Trophoblast cell (in vitro differentiated cells and primary cell): Measurements from ENCODE around the gene BMAL1.

Source experiments
- DNase-seq, 2 donors: peaks; one replicate each; pipeline ENCODE4 v3.0.0-alpha.2; 2016
- H2AFZ ChIP-seq: 2 replicates; pipeline ENCODE4 v1.6.1; 2013; ENCODE audit warnings: low read length, moderate library complexity, mild to moderate bottlenecking; ENCODE audit not compliant: insufficient read depth, poor library complexity
- H2AK5ac ChIP-seq: 2 replicates; pipeline ENCODE4 v1.6.1; 2013; ENCODE audit warnings: mild to moderate bottlenecking, low read length
- H2BK120ac ChIP-seq: 2 replicates; pipeline ENCODE4 v1.6.1; 2013; ENCODE audit warnings: low read length, mild to moderate bottlenecking, moderate library complexity; ENCODE audit not compliant: insufficient read depth, poor library complexity
- H2BK12ac ChIP-seq: 2 replicates; pipeline ENCODE4 v1.6.1; 2013; ENCODE audit warnings: mild to moderate bottlenecking, low read length, moderate library complexity
- H2BK5ac ChIP-seq: 2 replicates; pipeline ENCODE4 v1.6.1; 2013; ENCODE audit warnings: low read length, low read depth, moderate library complexity, mild to moderate bottlenecking; ENCODE audit not compliant: poor library complexity
- H3K14ac ChIP-seq: 2 replicates; pipeline ENCODE4 v1.6.1; 2013; ENCODE audit warnings: mild to moderate bottlenecking, low read length
- H3K18ac ChIP-seq: 2 replicates; pipeline ENCODE4 v1.6.1; 2013; ENCODE audit warnings: mild to moderate bottlenecking, low read length
- H3K23ac ChIP-seq: 2 replicates; pipeline ENCODE4 v1.6.1; 2013; ENCODE audit warnings: low read length
- H3K27ac ChIP-seq: 2 replicates; pipeline ENCODE4 v1.5.1; 2013; ENCODE audit warnings: low read depth, mild to moderate bottlenecking, inconsistent platforms, low read length, moderate library complexity
- H3K27me3 ChIP-seq: 2 replicates; pipeline ENCODE4 v1.6.1; 2013; ENCODE audit warnings: inconsistent platforms, mild to moderate bottlenecking, low read length, moderate library complexity; ENCODE audit not compliant: insufficient read depth
- H3K36me3 ChIP-seq, 2 experiments: 1 replicate in 1 of 2; 2 replicates in 1 of 2; pipeline ENCODE4 v1.6.1; 2013; ENCODE audit warnings: low read length in 2 of 2, mild to moderate bottlenecking in 2 of 2, moderate library complexity in 1 of 2; ENCODE audit not compliant: insufficient read depth in 2 of 2, control insufficient read depth in 1 of 2
- H3K4ac ChIP-seq: 2 replicates; pipeline ENCODE4 v1.6.1; 2013; ENCODE audit warnings: low read depth, mild to moderate bottlenecking, low read length, moderate library complexity
- H3K4me1 ChIP-seq, 2 experiments: 1 replicate in 1 of 2; 2 replicates in 1 of 2; pipeline ENCODE4 v1.6.1; 2013; ENCODE audit warnings: low read length in 2 of 2, mild to moderate bottlenecking in 2 of 2, moderate library complexity in 1 of 2; ENCODE audit not compliant: insufficient read depth in 2 of 2, control insufficient read depth in 1 of 2
- H3K4me2 ChIP-seq: 2 replicates; pipeline ENCODE4 v1.6.1; 2013; ENCODE audit warnings: inconsistent platforms, mild to moderate bottlenecking, low read length, moderate library complexity
- H3K4me3 ChIP-seq: 2 replicates; pipeline ENCODE4 v1.5.1; 2013; ENCODE audit warnings: mild to moderate bottlenecking, low read depth, low read length, inconsistent platforms
- H3K79me1 ChIP-seq: one replicate; pipeline ENCODE4 v1.6.1; 2013; ENCODE audit warnings: low read length
- H3K79me2 ChIP-seq: 2 replicates; pipeline ENCODE4 v1.6.1; 2013; ENCODE audit warnings: low read length, mild to moderate bottlenecking; ENCODE audit not compliant: control insufficient read depth, insufficient read depth, poor library complexity
- H3K9ac ChIP-seq: 2 replicates; pipeline ENCODE4 v1.6.1; 2013; ENCODE audit warnings: mild to moderate bottlenecking, low read length
- H3K9me3 ChIP-seq: 2 replicates; pipeline ENCODE4 v1.6.1; 2013; ENCODE audit warnings: low read depth, mild to moderate bottlenecking, control low read depth, inconsistent platforms, low read length; ENCODE audit not compliant: insufficient read depth
- H4K12ac ChIP-seq: 2 replicates; pipeline ENCODE4 v1.6.1; 2013; ENCODE audit warnings: low read depth, mild to moderate bottlenecking, low read length, moderate library complexity
- H4K8ac ChIP-seq: 2 replicates; pipeline ENCODE4 v1.6.1; 2013; ENCODE audit warnings: low read depth, mild to moderate bottlenecking, low read length, moderate library complexity
- H4K91ac ChIP-seq: one replicate; pipeline ENCODE4 v1.6.1; 2013; ENCODE audit warnings: low read depth, mild to moderate bottlenecking, low read length, moderate library complexity
- WGBS: extraction: QIAGEN DNeasy Blood & Tissue Kit; methylation state at CpG from one replicate; pipeline ENCODE4 v1.1.7; 2013; ENCODE audit warnings: missing lambda C conversion rate; ENCODE audit not compliant: insufficient read length, insufficient coverage; ENCODE audit errors: extremely low coverage; 5-methylcytosine and 5-hydroxymethylcytosine counted together

The BMAL1 gene

DNA sequence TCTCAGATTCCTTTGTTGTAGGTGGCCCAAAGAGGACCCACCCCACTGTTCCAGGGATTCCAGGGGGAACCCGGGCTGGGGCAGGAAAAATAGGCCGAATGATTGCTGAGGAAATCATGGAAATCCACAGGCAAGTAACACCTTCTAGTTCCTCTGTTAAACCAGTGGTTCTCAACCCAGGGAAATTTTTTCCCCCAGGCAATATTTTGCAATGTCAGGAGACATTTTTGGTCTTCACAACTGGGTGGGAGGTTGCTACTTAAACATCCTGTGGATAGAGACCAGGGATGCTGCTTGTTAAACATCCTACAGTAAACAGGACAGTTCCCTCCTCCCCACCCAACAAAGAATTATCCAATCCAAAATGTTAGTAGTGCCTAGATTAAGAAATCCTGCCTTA lies 100.7 kb downstream of the BMAL1 start:
- Histone ChIP-seq H3K4ac (no peak overlapping the region), H4K12ac (no peak overlapping the region), H2AK5ac (no peak overlapping the region), H4K91ac (no peak overlapping the region), H3K4me3 (no peak overlapping the region), H3K79me1 (no peaks in the 10 kb centered on the region), H3K79me2 (no peaks in the 10 kb centered on the region), H3K9ac (no peak overlapping the region), H2BK120ac (no peak overlapping the region), H3K23ac (no peak overlapping the region), H2BK5ac (no peak overlapping the region), H2AFZ (no peak overlapping the region), H3K4me2 (no peak overlapping the region), H3K14ac (no peak overlapping the region), H3K4me1 (peaks cover 0 to 5% of the 10 kb centered on the region in 2 experiments), H3K27ac (no peak overlapping the region), H3K27me3 (no peaks in the 10 kb centered on the region), H4K8ac (no peak overlapping the region), H3K18ac (no peak overlapping the region), H2BK12ac (no peak overlapping the region), H3K36me3 (peaks cover 12 to 23% of the 10 kb centered on the region in 2 experiments), H3K9me3 (no peaks in the 10 kb centered on the region)
- no CpG with 5 or more reads among the region's 2 CpGs for WGBS
- DNase-seq = peak; percentile 74 to 98

DNA sequence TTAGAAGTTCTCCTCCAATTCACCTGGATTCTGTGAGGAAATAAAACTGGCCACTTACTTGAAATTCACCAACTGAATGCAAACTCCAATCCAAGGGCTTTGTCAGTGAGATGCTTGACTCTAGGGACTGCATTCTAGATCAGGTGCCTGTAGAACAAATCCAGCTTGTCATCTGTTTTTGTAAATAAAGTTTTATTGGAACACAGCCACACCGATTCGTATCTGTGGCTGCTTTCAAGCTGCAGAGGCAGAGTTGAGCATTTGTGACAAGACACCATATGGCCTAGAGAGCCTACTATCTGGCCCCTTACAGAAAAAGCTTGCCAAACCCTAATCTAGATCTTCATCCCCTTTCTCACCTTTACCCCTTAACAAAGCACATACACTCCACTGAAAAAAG lies 103.1 kb downstream of the BMAL1 start:
- no peak overlapping the region for H4K12ac ChIP-seq
- no peak overlapping the region for H2BK5ac ChIP-seq
- H3K27me3 ChIP-seq = no peaks in the 10 kb centered on the region
- peaks cover 0 to 2% of the 10 kb centered on the region in 2 experiments for H3K4me1 ChIP-seq
- no peak overlapping the region for H3K4me3 ChIP-seq
- H3K18ac ChIP-seq = no peak overlapping the region
- no peak overlapping the region for H2AK5ac ChIP-seq
- no peak overlapping the region for H4K8ac ChIP-seq
- H3K14ac ChIP-seq = no peak overlapping the region
- no peak overlapping the region for H2AFZ ChIP-seq
- no peaks in the 10 kb centered on the region for H3K79me2 ChIP-seq
- no peaks in the 10 kb centered on the region for H3K9me3 ChIP-seq
- no peak overlapping the region for H3K23ac ChIP-seq
- no peak overlapping the region for H2BK12ac ChIP-seq
- no peak overlapping the region for H3K4me2 ChIP-seq
- peaks cover 12 to 17% of the 10 kb centered on the region in 2 experiments for H3K36me3 ChIP-seq
- no peak overlapping the region for H3K4ac ChIP-seq
- H4K91ac ChIP-seq = no peak overlapping the region
- DNase-seq = no peak
- H3K27ac ChIP-seq = no peak overlapping the region
- whole genome bisulfite sequencing = no CpG with 5 or more reads among the region's 2 CpGs
- no peaks in the 10 kb centered on the region for H3K79me1 ChIP-seq
- H3K9ac ChIP-seq = no peak overlapping the region
- H2BK120ac ChIP-seq = no peak overlapping the region

DNA sequence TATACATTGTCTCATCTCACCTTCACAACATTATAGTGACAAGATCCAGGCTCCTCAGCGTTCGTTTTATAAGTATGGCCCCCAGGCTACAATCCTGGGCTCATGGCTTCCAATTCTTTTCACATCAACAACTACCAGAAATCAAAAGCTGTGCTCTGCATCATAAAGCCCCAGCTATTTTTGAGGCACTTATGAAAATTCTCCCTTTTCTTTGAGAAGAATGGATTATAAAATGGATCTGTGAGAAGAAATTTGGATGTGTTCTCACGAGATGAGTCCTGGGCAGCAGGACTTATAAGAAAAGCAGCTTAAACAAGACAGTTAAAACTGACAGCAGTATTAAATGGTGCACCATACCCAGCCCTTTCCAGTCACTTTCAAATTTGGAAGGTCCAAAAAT lies 105.2 kb downstream of the BMAL1 start:
- WGBS = no CpG with 5 or more reads among the region's 3 CpGs
- Histone ChIP-seq H4K8ac (no peak overlapping the region), H2BK5ac (no peak overlapping the region), H3K27me3 (no peaks in the 10 kb centered on the region), H3K36me3 (peaks cover 4 to 14% of the 10 kb centered on the region in 2 experiments), H3K9ac (no peak overlapping the region), H3K4me2 (no peak overlapping the region), H4K91ac (no peak overlapping the region), H3K4me3 (no peak overlapping the region), H2AFZ (no peak overlapping the region), H3K14ac (no peak overlapping the region), H2BK120ac (no peak overlapping the region), H3K4ac (no peak overlapping the region), H2AK5ac (no peak overlapping the region), H3K4me1 (peaks cover 0 to 2% of the 10 kb centered on the region in 2 experiments), H3K79me2 (no peaks in the 10 kb centered on the region), H3K18ac (no peak overlapping the region), H3K79me1 (no peaks in the 10 kb centered on the region), H3K27ac (no peak overlapping the region), H4K12ac (no peak overlapping the region), H2BK12ac (no peak overlapping the region), H3K9me3 (no peaks in the 10 kb centered on the region), H3K23ac (no peak overlapping the region)
- DNase-seq = no peak

DNA sequence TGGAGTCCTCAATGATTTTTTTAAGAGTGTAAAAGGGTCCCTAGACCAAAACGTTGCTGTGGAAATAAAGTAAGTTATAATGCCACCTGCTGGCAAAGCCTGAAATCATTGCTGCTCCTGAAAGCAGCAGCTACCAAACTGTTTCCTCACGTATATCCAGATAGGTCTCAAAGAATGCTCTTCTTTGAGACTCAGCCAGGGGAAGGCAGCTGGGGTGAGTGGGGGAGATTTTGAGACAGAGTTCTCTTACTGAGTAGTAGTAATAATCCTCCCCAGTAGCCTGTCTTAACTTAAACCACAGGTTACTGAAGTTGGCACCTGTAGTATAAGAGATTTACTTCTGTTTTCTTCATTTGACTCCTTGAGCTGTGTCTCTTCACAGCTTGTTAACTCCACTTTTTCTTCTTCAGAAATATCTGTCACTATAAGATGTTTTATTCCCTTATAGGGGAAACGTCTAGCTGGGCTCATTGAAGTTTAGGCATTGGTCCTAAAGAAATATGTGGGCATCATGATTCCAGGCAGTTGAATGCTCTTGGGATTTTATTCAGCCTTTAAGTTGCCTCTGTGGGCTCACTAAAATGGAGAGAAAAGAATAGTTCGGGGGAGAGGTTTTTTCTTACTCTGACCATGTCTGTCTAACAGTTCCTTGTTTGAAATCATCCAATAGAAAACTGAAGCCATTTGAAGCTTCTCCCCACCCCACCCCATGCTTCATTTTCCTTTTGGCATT lies 107.5 kb downstream of the BMAL1 start:
- Histone ChIP-seq H3K79me1 (no peaks in the 10 kb centered on the region), H3K23ac (no peak overlapping the region), H3K9ac (no peak overlapping the region), H3K27me3 (no peaks in the 10 kb centered on the region), H2AK5ac (no peak overlapping the region), H3K4me3 (no peak overlapping the region), H4K12ac (no peak overlapping the region), H3K79me2 (no peaks in the 10 kb centered on the region), H3K36me3 (peaks cover 6 to 17% of the 10 kb centered on the region in 2 experiments), H4K8ac (no peak overlapping the region), H3K4me1 (no peaks in the 10 kb centered on the region), H2AFZ (no peak overlapping the region), H2BK5ac (no peak overlapping the region), H2BK12ac (no peak overlapping the region), H2BK120ac (no peak overlapping the region), H3K18ac (no peak overlapping the region), H3K27ac (no peak overlapping the region), H3K4me2 (no peak overlapping the region), H3K9me3 (no peaks in the 10 kb centered on the region), H3K14ac (no peak overlapping the region), H4K91ac (no peak overlapping the region), H3K4ac (no peak overlapping the region)
- no CpG with 5 or more reads among the region's 4 CpGs for WGBS
- peak; percentile 12 to 63 for DNase-seq
